ENCODE data around the gene ZFYVE19. TPM values are rescaled to one million over a fixed set of nuclear protein-coding genes. Genes with fewer than 3 reads are reported as not detected.
"Not testable (repeated sequence)": the region's sequence is repeated elsewhere in the genome, so short reads cannot be mapped to it uniquely, and the experiment has no call there.

The ZFYVE19 gene
- polyA plus RNA-seq, 2 donors = 22.5 to 45.5 TPM

DNA sequence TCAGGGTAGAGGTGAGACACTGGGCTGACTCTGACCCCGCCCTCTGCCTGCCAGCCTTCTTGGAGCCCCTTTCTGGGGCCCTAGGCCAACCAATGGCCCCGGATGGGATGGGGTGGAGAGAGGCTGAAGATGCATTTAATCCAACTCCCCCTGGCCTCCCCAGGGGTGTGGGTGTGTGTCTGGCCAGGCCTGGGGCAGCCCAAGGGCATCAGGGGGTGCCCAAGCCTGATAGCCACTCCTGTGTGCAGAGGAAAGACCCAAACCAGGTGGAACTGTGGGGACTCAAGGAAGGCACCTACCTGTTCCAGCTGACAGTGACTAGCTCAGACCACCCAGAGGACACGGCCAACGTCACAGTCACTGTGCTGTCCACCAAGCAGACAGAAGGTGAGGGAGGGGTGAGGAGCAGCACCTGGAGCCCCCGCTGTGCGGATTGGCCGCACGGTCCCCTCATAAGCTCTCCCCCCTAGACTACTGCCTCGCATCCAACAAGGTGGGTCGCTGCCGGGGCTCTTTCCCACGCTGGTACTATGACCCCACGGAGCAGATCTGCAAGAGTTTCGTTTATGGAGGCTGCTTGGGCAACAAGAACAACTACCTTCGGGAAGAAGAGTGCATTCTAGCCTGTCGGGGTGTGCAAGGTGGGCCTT, 46.5 kb downstream of the ZFYVE19 start:
- 90% methylated on average over 16 of the region's 16 CpGs for WGBS, 2 donors
- H3K27me3 ChIP-seq (ENCODE audit: control insufficient read depth in 1 of 2, insufficient read depth in 2 of 2, low read length in 2 of 2) = no peaks in the 10 kb centered on the region
- H3K36me3 ChIP-seq (ENCODE audit: control insufficient read depth in 2 of 2, insufficient read depth in 2 of 2, low read length in 1 of 2) = peaks cover 7 to 40% of the 10 kb centered on the region in 2 donors
- peaks cover 0 to 3% of the 10 kb centered on the region in 2 donors for H3K4me1 ChIP-seq (ENCODE audit: control insufficient read depth in 2 of 2, insufficient read depth in 2 of 2, low read length in 1 of 2)
- H3K9me3 ChIP-seq (ENCODE audit: control insufficient read depth in 2 of 2, insufficient read depth in 1 of 2, low read depth in 1 of 2, low read length in 1 of 2) = no peaks in the 10 kb centered on the region
- no peak overlapping the region for H3K4me3 ChIP-seq (ENCODE audit: low read depth in 1 of 2, low read length in 2 of 2)
- no peak overlapping the region for H3K27ac ChIP-seq (ENCODE audit: low read depth in 2 of 2, low read length in 1 of 2)

DNA sequence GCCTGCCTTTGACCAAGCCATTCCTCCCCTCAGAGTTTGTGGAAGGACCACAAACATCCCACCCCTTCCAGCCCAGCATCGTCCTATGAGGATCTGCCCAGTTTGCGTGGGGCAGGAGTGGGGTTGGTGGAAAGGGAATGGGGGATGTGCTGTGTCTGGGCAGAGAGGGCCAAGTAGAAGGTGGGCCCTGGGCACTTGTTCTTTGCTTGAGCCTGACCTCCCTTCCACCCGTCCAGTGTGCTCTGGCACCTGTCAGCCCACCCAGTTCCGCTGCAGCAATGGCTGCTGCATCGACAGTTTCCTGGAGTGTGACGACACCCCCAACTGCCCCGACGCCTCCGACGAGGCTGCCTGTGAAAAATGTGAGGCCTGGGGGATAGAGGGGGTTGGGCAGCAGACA, 47.3 kb downstream of the ZFYVE19 start:
- Histone ChIP-seq H3K27me3 (ENCODE audit: control insufficient read depth in 1 of 2, insufficient read depth in 2 of 2, low read length in 2 of 2) (no peaks in the 10 kb centered on the region), H3K36me3 (ENCODE audit: control insufficient read depth in 2 of 2, insufficient read depth in 2 of 2, low read length in 1 of 2) (peaks cover 7 to 42% of the 10 kb centered on the region in 2 donors), H3K4me1 (ENCODE audit: control insufficient read depth in 2 of 2, insufficient read depth in 2 of 2, low read length in 1 of 2) (peaks cover 0 to 5% of the 10 kb centered on the region in 2 donors), H3K9me3 (ENCODE audit: control insufficient read depth in 2 of 2, insufficient read depth in 1 of 2, low read depth in 1 of 2, low read length in 1 of 2) (no peaks in the 10 kb centered on the region), H3K27ac (ENCODE audit: low read depth in 2 of 2, low read length in 1 of 2) (no peak overlapping the region), H3K4me3 (ENCODE audit: low read depth in 1 of 2, low read length in 2 of 2) (no peak overlapping the region)
- WGBS, 2 donors = 73 to 81% methylated on average over 10 of the region's 10 CpGs

- Histone ChIP-seq H3K4me3 (ENCODE audit: low read depth in 1 of 2, low read length in 2 of 2) (no peak overlapping the region), H3K27ac (ENCODE audit: low read depth in 2 of 2, low read length in 1 of 2) (peak overlapping the region; percentile 39 to 93), H3K9me3 (ENCODE audit: control insufficient read depth in 2 of 2, insufficient read depth in 1 of 2, low read depth in 1 of 2, low read length in 1 of 2) (no peaks in the 10 kb centered on the region), H3K36me3 (ENCODE audit: control insufficient read depth in 2 of 2, insufficient read depth in 2 of 2, low read length in 1 of 2) (peaks cover 7 to 39% of the 10 kb centered on the region in 2 donors), H3K4me1 (ENCODE audit: control insufficient read depth in 2 of 2, insufficient read depth in 2 of 2, low read length in 1 of 2) (peaks cover 0 to 9% of the 10 kb centered on the region in 2 donors), H3K27me3 (ENCODE audit: control insufficient read depth in 1 of 2, insufficient read depth in 2 of 2, low read length in 2 of 2) (no peaks in the 10 kb centered on the region)
- 80 to 81% methylated on average over 13 of the region's 13 CpGs for WGBS, 2 donors
These were observed 48.9 kb downstream of the ZFYVE19 start for GRCh38 chr15:40855706-40856234.

GRCh38 chr15:40856746-40857145, 49.9 kb downstream of the ZFYVE19 start:
- peaks cover 0 to 9% of the 10 kb centered on the region in 2 donors for H3K4me1 ChIP-seq (ENCODE audit: control insufficient read depth in 2 of 2, insufficient read depth in 2 of 2, low read length in 1 of 2)
- H3K4me3 ChIP-seq (ENCODE audit: low read depth in 1 of 2, low read length in 2 of 2) = no peak overlapping the region
- peaks cover 7 to 36% of the 10 kb centered on the region in 2 donors for H3K36me3 ChIP-seq (ENCODE audit: control insufficient read depth in 2 of 2, insufficient read depth in 2 of 2, low read length in 1 of 2)
- WGBS, 2 donors = 69 to 77% methylated on average over 7 to 8 of the region's 8 CpGs
- H3K27ac ChIP-seq (ENCODE audit: low read depth in 2 of 2, low read length in 1 of 2) = peak overlapping the region; percentile 93 to 96
- H3K27me3 ChIP-seq (ENCODE audit: control insufficient read depth in 1 of 2, insufficient read depth in 2 of 2, low read length in 2 of 2) = no peaks in the 10 kb centered on the region
- no peaks in the 10 kb centered on the region for H3K9me3 ChIP-seq (ENCODE audit: control insufficient read depth in 2 of 2, insufficient read depth in 1 of 2, low read depth in 1 of 2, low read length in 1 of 2)

DNA sequence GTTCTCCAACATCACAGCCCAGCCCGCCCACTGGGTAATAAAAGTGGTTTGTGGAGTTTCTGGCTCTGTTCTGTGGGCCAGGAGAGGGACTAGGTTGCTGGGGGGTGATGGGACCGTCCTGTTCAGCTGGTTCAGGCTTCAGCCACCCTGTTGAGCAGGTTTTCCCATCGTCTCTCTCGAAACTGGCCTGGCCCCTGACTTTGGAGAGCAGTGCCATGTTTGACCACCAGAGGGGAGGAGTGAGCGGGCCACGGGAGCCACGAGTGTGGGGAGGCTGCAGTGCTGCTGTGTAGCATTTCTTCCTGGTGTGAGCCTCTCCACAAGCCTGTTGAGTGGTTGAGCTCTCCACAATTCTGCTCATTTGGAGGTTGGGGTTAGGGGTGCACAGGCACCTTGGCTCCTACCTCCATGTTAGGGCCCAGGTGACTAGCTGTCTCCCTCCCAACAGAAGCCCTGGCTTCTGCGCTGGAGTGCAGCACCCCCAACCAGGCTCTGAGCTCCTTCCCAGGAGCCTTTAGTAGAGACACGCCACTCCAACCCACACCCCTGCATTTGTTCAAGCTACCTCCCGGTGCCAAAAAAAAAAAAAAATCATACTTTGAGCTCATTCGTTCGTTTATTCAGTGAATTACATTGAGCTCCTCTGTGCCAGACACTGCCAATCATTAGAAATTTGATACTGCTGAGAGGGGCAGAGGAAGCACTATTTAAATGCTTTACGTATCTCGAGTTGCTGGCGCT, 50.9 kb downstream of the ZFYVE19 start:
- Histone ChIP-seq H3K4me3 (ENCODE audit: low read depth in 1 of 2, low read length in 2 of 2) (no peak overlapping the region), H3K27ac (ENCODE audit: low read depth in 2 of 2, low read length in 1 of 2) (peak overlapping the region; percentile 93 to 96), H3K9me3 (ENCODE audit: control insufficient read depth in 2 of 2, insufficient read depth in 1 of 2, low read depth in 1 of 2, low read length in 1 of 2) (no peaks in the 10 kb centered on the region), H3K4me1 (ENCODE audit: control insufficient read depth in 2 of 2, insufficient read depth in 2 of 2, low read length in 1 of 2) (peaks cover 0 to 9% of the 10 kb centered on the region in 2 donors), H3K36me3 (ENCODE audit: control insufficient read depth in 2 of 2, insufficient read depth in 2 of 2, low read length in 1 of 2) (peaks cover 7 to 34% of the 10 kb centered on the region in 2 donors), H3K27me3 (ENCODE audit: control insufficient read depth in 1 of 2, insufficient read depth in 2 of 2, low read length in 2 of 2) (no peaks in the 10 kb centered on the region)
- 25 to 28% methylated on average over 15 of the region's 15 CpGs for WGBS, 2 donors

DNA sequence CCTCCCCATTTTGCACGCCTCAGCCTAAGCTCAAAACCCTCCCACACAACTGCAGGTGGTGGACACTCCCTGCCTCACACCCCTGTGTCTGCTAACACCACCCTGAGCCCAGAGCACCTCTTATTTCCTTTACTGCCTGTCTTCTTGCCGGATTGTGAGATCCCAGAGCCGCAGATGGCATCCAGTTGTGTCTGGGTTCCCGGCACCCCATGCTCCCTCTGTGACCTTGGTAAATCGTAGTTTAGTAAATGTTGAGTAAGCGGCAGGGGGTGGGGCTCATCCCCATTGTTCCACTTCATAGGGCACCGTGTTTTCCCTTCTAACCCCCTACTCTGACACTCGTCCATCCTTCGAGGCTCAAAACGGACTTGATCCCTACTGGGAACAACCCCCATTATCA, 51.8 kb downstream of the ZFYVE19 start:
- Histone ChIP-seq H3K4me3 (ENCODE audit: low read depth in 1 of 2, low read length in 2 of 2) (no peak overlapping the region), H3K9me3 (ENCODE audit: control insufficient read depth in 2 of 2, insufficient read depth in 1 of 2, low read depth in 1 of 2, low read length in 1 of 2) (no peaks in the 10 kb centered on the region), H3K27ac (ENCODE audit: low read depth in 2 of 2, low read length in 1 of 2) (peak overlapping the region; percentile 40 to 85), H3K36me3 (ENCODE audit: control insufficient read depth in 2 of 2, insufficient read depth in 2 of 2, low read length in 1 of 2) (peaks cover 5 to 25% of the 10 kb centered on the region in 2 donors), H3K4me1 (ENCODE audit: control insufficient read depth in 2 of 2, insufficient read depth in 2 of 2, low read length in 1 of 2) (peaks cover 0 to 13% of the 10 kb centered on the region in 2 donors), H3K27me3 (ENCODE audit: control insufficient read depth in 1 of 2, insufficient read depth in 2 of 2, low read length in 2 of 2) (no peaks in the 10 kb centered on the region)
- 59 to 61% methylated on average over 10 of the region's 10 CpGs for WGBS, 2 donors

DNA sequence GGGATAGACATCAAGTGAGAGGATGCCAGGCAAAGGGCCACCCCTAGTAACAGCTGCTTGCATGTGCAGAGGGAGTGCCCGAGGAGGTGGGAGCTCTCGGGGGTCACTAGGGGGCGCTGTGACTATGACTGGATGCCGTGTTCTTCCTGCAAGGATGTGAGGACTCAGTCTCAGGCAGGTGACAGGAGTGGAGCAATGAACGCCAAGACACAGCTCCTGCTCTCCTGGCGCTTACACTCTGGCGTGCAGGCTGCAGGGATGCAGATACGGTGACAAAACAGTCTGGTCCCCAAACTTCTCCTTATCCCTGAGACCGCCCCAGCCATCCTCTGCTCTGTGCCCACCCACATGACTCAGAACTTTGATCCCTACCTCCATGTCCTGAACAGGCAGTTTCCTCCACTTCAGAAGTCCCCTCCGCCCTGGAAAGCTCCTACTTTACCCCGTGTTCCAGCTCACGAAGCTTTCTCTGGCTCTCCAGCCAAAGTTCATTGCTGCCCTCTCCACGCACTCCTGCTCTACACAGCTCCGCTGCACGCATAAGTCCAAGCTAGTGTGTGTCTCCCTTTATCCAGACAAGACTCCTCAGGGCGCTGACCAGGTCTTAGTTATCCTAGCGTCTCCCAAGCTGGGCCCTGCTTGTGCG, 52.4 kb downstream of the ZFYVE19 start:
- Histone ChIP-seq H3K9me3 (ENCODE audit: control insufficient read depth in 2 of 2, insufficient read depth in 1 of 2, low read depth in 1 of 2, low read length in 1 of 2) (no peaks in the 10 kb centered on the region), H3K36me3 (ENCODE audit: control insufficient read depth in 2 of 2, insufficient read depth in 2 of 2, low read length in 1 of 2) (peaks cover 4 to 20% of the 10 kb centered on the region in 2 donors), H3K4me3 (ENCODE audit: low read depth in 1 of 2, low read length in 2 of 2) (no peak overlapping the region), H3K27me3 (ENCODE audit: control insufficient read depth in 1 of 2, insufficient read depth in 2 of 2, low read length in 2 of 2) (no peaks in the 10 kb centered on the region), H3K27ac (ENCODE audit: low read depth in 2 of 2, low read length in 1 of 2) (peak overlapping the region; percentile 40 to 85), H3K4me1 (ENCODE audit: control insufficient read depth in 2 of 2, insufficient read depth in 2 of 2, low read length in 1 of 2) (peaks cover 0 to 17% of the 10 kb centered on the region in 2 donors)
- 45 to 50% methylated on average over 18 of the region's 18 CpGs for WGBS, 2 donors

GRCh38 chr15:40861147-40861546, 54.3 kb downstream of the ZFYVE19 start:
- not testable (repeated sequence) for H3K27me3 ChIP-seq (ENCODE audit: control insufficient read depth in 1 of 2, insufficient read depth in 2 of 2, low read length in 2 of 2); H3K36me3 ChIP-seq (ENCODE audit: control insufficient read depth in 2 of 2, insufficient read depth in 2 of 2, low read length in 1 of 2); H3K9me3 ChIP-seq (ENCODE audit: control insufficient read depth in 2 of 2, insufficient read depth in 1 of 2, low read depth in 1 of 2, low read length in 1 of 2); H3K4me3 ChIP-seq (ENCODE audit: low read depth in 1 of 2, low read length in 2 of 2)
- 67% methylated on average over 4 of the region's 4 CpGs for WGBS, 2 donors
- peak overlapping the region; percentile 75 to 93 for H3K27ac ChIP-seq (ENCODE audit: low read depth in 2 of 2, low read length in 1 of 2)
- H3K4me1 ChIP-seq (ENCODE audit: control insufficient read depth in 2 of 2, insufficient read depth in 2 of 2, low read length in 1 of 2) = peaks cover 2 to 26% of the 10 kb centered on the region in 2 donors

- H3K27ac ChIP-seq (ENCODE audit: low read depth in 2 of 2, low read length in 1 of 2) = peak overlapping the region; percentile 89 to 96
- peaks cover 2 to 23% of the 10 kb centered on the region in 2 donors for H3K4me1 ChIP-seq (ENCODE audit: control insufficient read depth in 2 of 2, insufficient read depth in 2 of 2, low read length in 1 of 2)
- H3K4me3 ChIP-seq (ENCODE audit: low read depth in 1 of 2, low read length in 2 of 2) = no peak overlapping the region
- H3K36me3 ChIP-seq (ENCODE audit: control insufficient read depth in 2 of 2, insufficient read depth in 2 of 2, low read length in 1 of 2) = peaks cover 0 to 1% of the 10 kb centered on the region in 2 donors
- H3K27me3 ChIP-seq (ENCODE audit: control insufficient read depth in 1 of 2, insufficient read depth in 2 of 2, low read length in 2 of 2) = no peaks in the 10 kb centered on the region
- 35 to 41% methylated on average over 4 of the region's 4 CpGs for WGBS, 2 donors
- no peaks in the 10 kb centered on the region for H3K9me3 ChIP-seq (ENCODE audit: control insufficient read depth in 2 of 2, insufficient read depth in 1 of 2, low read depth in 1 of 2, low read length in 1 of 2)
These were observed 56.9 kb downstream of the ZFYVE19 start for GRCh38 chr15:40863660-40864270.
